ENCODE measurements around the gene MUC20.
"Not testable (repeated sequence)": the region's sequence is repeated elsewhere in the genome, so short reads cannot be mapped to it uniquely, and the experiment has no call there.

Gene MUC20

GRCh38 chr3:195720831-195721506 is at the start of gene MUC20:
Gene MUC20, plus strand, starts transcription at chr3:195720978. Its CDS starts 30 bp downstream, at chr3:195721008.
- DNase-seq = not testable (repeated sequence)

- DNase-seq = not testable (repeated sequence)
Observed at GRCh38 chr3:195671283-195671682, 49.5 kb upstream of the MUC20 start.

- DNase-seq = not testable (repeated sequence)
Observed at GRCh38 chr3:195673711-195674110, 47.1 kb upstream of the MUC20 start.

- DNase-seq = peak; percentile 28
Observed at GRCh38 chr3:195678391-195679015, 42.3 kb upstream of the MUC20 start.

- DNase-seq = not testable (repeated sequence)
Observed at GRCh38 chr3:195680690-195681089, 40.1 kb upstream of the MUC20 start.

GRCh38 chr3:195681458-195682103 is 39.2 kb upstream of the MUC20 start:
- DNase-seq = not testable (repeated sequence)

- DNase-seq = not testable (repeated sequence)
Observed at GRCh38 chr3:195682104-195682742, 38.6 kb upstream of the MUC20 start.

- DNase-seq = not testable (repeated sequence)
Observed at GRCh38 chr3:195683722-195684526, 36.9 kb upstream of the MUC20 start.

- not testable (repeated sequence) for DNase-seq
Observed at GRCh38 chr3:195684527-195685257, 36.1 kb upstream of the MUC20 start.

GRCh38 chr3:195686537-195687208 is 34.1 kb upstream of the MUC20 start:
- DNase-seq = not testable (repeated sequence)

GRCh38 chr3:195687209-195687760 is 33.5 kb upstream of the MUC20 start:
- DNase-seq = peak; percentile 46

- not testable (repeated sequence) for DNase-seq
Observed at GRCh38 chr3:195688471-195689183, 32.2 kb upstream of the MUC20 start.

- not testable (repeated sequence) for DNase-seq
Observed at GRCh38 chr3:195689184-195690070, 31.4 kb upstream of the MUC20 start.

GRCh38 chr3:195690951-195691350 is 29.8 kb upstream of the MUC20 start:
- no peak for DNase-seq

- DNase-seq = not testable (repeated sequence)
Observed at GRCh38 chr3:195691596-195692353, 29.0 kb upstream of the MUC20 start.

- no peak for DNase-seq
Observed at GRCh38 chr3:195692354-195692685, 28.5 kb upstream of the MUC20 start.

GRCh38 chr3:195692781-195693427 is 27.9 kb upstream of the MUC20 start:
- DNase-seq = no peak
